ENCODE results near the gene LATS2. TPM values are rescaled to one million over a fixed set of nuclear protein-coding genes. Genes with fewer than 3 reads are reported as not detected.

LATS2 gene
- total and polyA plus RNA-seq, 10 donors = 2.5 to 34.6 (median 22.6) TPM

DNA sequence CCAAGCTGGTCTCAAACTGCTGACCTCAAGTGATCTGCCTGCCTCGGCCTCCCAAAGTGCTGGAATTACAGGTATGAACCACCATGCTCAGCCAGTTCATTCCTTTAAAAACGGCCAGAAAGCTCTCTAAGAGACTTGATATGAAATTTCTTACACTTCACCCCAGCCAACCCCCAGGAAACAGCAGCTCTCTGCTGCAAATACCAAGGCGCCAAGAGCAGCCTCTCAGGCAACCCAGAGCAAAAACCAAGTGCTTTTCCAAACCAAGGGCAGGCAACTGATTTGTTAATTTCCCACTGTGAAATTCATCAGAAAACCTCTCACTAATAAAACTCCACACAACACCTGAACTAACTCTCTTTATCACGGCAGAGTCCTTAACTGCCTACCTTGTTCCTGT is 44.9 kb downstream of the LATS2 start:
- Histone ChIP-seq H3K4me1 (peaks cover 7 to 88% (median 33%) of the 10 kb centered on the region in 6 donors), H3K27me3 (replicated peaks in 1 of 7) (no peaks in the 10 kb centered on the region), H3K9me3 (no peaks in the 10 kb centered on the region), H3K27ac (peak overlapping the region; percentile 4 to 80 (median 66)), H3K36me3 (no peaks in the 10 kb centered on the region), H3K4me3 (no peak overlapping the region)
- intact Hi-C loops (cut with DNase I; ENCODE audit: low total_unique reads) = no loop called here
- WGBS, 5 donors = 70 to 84% (median 74%) methylated on average over 4 of the region's 4 CpGs
- no peak for TF ChIP-seq POLR2A (IDR thresholded peaks at IDR 0.05)
- TF ChIP-seq POLR2AphosphoS5 (IDR thresholded peaks at IDR 0.05) = no peak
- TF ChIP-seq, protein P1, sequence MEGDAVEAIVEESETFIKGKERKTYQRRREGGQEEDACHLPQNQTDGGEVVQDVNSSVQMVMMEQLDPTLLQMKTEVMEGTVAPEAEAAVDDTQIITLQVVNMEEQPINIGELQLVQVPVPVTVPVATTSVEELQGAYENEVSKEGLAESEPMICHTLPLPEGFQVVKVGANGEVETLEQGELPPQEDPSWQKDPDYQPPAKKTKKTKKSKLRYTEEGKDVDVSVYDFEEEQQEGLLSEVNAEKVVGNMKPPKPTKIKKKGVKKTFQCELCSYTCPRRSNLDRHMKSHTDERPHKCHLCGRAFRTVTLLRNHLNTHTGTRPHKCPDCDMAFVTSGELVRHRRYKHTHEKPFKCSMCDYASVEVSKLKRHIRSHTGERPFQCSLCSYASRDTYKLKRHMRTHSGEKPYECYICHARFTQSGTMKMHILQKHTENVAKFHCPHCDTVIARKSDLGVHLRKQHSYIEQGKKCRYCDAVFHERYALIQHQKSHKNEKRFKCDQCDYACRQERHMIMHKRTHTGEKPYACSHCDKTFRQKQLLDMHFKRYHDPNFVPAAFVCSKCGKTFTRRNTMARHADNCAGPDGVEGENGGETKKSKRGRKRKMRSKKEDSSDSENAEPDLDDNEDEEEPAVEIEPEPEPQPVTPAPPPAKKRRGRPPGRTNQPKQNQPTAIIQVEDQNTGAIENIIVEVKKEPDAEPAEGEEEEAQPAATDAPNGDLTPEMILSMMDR (IDR thresholded peaks at IDR 0.05 in 8 of 11, conservative IDR thresholded peaks at IDR 0.05 in 3 of 11) = no peak
- no peak for DNase-seq

- intact Hi-C loops (cut with DNase I; ENCODE audit: low total_unique reads) = no loop called here
- no peaks in the 10 kb centered on the region for H3K27me3 ChIP-seq (replicated peaks in 1 of 7)
- H3K27ac ChIP-seq = peak overlapping the region in 6 of 8 donors; percentile 8 to 80 (median 34)
- DNase-seq = no peak
- H3K9me3 ChIP-seq = no peaks in the 10 kb centered on the region
- peaks cover 6 to 88% (median 27%) of the 10 kb centered on the region in 6 donors for H3K4me1 ChIP-seq
- no peak overlapping the region for H3K4me3 ChIP-seq
- 86 to 100% (median 88%) methylated on average over 1 of the region's 1 CpG for WGBS, 5 donors
- TF ChIP-seq, protein P1 (IDR thresholded peaks at IDR 0.05 in 8 of 11, conservative IDR thresholded peaks at IDR 0.05 in 3 of 11) = no peak
- no peak for TF ChIP-seq POLR2A (IDR thresholded peaks at IDR 0.05)
- no peak for TF ChIP-seq POLR2AphosphoS5 (IDR thresholded peaks at IDR 0.05)
- no peaks in the 10 kb centered on the region for H3K36me3 ChIP-seq
Observed at GRCh38 chr13:21015284-21015683, 46.1 kb downstream of the LATS2 start.

GRCh38 chr13:21014502-21015170 is 46.8 kb downstream of the LATS2 start:
- peak overlapping the region in 6 of 8 donors; percentile 8 to 38 (median 32) for H3K27ac ChIP-seq
- peaks cover 6 to 89% (median 24%) of the 10 kb centered on the region in 6 donors for H3K4me1 ChIP-seq
- 71 to 89% (median 78%) methylated on average over 8 of the region's 8 CpGs for WGBS, 5 donors
- no peaks in the 10 kb centered on the region for H3K9me3 ChIP-seq
- H3K36me3 ChIP-seq = no peaks in the 10 kb centered on the region
- intact Hi-C loops (cut with DNase I; ENCODE audit: low total_unique reads) = no loop called here
- TF ChIP-seq POLR2A (IDR thresholded peaks at IDR 0.05) (no peak), POLR2AphosphoS5 (IDR thresholded peaks at IDR 0.05) (peak in 1 of 3 donors; percentile 49)
- H3K4me3 ChIP-seq = no peak overlapping the region
- H3K27me3 ChIP-seq (replicated peaks in 1 of 7) = no peaks in the 10 kb centered on the region
- DNase-seq = no peak

- H3K4me1 ChIP-seq = peaks cover 6 to 89% (median 24%) of the 10 kb centered on the region in 6 donors
- no peaks in the 10 kb centered on the region for H3K27me3 ChIP-seq (replicated peaks in 1 of 7)
- 76 to 87% (median 82%) methylated on average over 6 of the region's 6 CpGs for WGBS, 5 donors
- intact Hi-C loops (cut with DNase I; ENCODE audit: low total_unique reads) = no loop called here
- H3K27ac ChIP-seq = peak overlapping the region in 5 of 8 donors; percentile 22 to 38 (median 32)
- DNase-seq = no peak
- no peaks in the 10 kb centered on the region for H3K9me3 ChIP-seq
- TF ChIP-seq POLR2A (IDR thresholded peaks at IDR 0.05) (no peak), POLR2AphosphoS5 (IDR thresholded peaks at IDR 0.05) (no peak)
- TF ChIP-seq, protein P1 (IDR thresholded peaks at IDR 0.05 in 8 of 11, conservative IDR thresholded peaks at IDR 0.05 in 3 of 11) = no peak
- no peaks in the 10 kb centered on the region for H3K36me3 ChIP-seq
- H3K4me3 ChIP-seq = no peak overlapping the region
Observed at GRCh38 chr13:21014139-21014501, 47.3 kb downstream of the LATS2 start.
